Measurements from ENCODE around the gene SPARCL1.
"Not testable (repeated sequence)": the region's sequence is repeated elsewhere in the genome, so short reads cannot be mapped to it uniquely, and the experiment has no call there.

SPARCL1 gene, protein sequence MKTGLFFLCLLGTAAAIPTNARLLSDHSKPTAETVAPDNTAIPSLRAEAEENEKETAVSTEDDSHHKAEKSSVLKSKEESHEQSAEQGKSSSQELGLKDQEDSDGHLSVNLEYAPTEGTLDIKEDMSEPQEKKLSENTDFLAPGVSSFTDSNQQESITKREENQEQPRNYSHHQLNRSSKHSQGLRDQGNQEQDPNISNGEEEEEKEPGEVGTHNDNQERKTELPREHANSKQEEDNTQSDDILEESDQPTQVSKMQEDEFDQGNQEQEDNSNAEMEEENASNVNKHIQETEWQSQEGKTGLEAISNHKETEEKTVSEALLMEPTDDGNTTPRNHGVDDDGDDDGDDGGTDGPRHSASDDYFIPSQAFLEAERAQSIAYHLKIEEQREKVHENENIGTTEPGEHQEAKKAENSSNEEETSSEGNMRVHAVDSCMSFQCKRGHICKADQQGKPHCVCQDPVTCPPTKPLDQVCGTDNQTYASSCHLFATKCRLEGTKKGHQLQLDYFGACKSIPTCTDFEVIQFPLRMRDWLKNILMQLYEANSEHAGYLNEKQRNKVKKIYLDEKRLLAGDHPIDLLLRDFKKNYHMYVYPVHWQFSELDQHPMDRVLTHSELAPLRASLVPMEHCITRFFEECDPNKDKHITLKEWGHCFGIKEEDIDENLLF

DNA sequence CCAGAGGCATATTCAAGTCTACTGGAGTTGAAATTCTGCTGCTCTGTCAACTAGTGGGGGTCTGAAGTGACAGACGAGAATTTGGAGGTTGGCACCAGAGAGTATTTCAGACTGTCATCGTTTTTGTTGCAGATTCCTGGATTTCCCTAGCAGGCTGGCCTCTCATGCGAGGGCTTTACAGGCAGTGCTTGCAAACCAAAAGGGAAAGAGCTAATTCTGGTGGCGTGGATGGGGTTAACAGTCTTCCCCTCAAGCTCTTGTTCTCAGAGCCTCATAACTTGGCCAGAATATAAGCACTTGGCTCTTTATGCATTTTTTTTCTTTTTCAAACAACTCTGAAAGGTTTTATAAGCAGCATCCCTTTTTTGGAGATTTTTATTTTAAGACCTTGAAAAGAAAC lies at the start of gene SPARCL1:
TSS of gene SPARCL1 (minus strand) at position 190 of the 400 bp plus-strand sequence. CDS start 29,802 bp downstream, outside the sequence.
- DNase-seq (ENCODE audit: low read depth in 2 of 2, low spot score in 1 of 2): no peak

DNA sequence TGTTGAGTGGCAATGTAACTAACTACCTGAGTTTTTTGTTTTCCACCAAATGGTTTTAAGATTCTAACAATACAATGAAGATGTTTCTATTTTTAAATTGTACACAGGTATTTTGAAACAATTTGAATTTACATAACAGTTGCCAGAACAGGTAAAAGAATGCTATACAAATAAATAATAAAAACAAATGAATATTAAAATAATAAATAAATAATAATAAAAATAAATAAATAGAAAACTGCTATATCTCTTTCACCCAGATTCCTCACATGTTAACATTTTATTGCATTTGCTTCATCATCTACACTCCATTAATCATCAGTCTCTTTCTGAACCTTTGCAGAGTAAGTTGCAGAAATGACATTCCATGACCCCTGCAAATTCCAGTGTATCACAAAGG lies 46.8 kb upstream of the SPARCL1 start:
- DNase-seq (ENCODE audit: low read depth in 2 of 2, low spot score in 1 of 2): no peak

DNA sequence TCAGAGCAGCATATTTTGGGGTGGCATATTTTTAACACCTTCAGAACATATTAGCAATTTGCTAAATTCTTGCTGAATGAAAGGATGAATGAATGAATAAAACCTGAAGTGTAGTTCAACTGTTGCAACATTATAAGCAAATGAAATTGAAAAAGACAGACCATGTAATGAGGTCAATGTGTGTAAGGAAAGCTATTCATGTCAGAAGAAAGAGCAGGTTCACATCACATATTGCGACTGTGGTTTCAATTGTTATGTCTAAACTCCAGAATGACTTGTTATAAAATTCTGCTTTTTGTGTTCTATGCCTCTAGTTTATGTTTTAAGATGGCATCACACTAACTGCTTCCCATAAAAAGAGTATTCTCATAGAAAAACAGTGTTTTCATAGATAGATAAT lies 46.2 kb upstream of the SPARCL1 start:
- no peak for DNase-seq (ENCODE audit: low read depth in 2 of 2, low spot score in 1 of 2)

DNA sequence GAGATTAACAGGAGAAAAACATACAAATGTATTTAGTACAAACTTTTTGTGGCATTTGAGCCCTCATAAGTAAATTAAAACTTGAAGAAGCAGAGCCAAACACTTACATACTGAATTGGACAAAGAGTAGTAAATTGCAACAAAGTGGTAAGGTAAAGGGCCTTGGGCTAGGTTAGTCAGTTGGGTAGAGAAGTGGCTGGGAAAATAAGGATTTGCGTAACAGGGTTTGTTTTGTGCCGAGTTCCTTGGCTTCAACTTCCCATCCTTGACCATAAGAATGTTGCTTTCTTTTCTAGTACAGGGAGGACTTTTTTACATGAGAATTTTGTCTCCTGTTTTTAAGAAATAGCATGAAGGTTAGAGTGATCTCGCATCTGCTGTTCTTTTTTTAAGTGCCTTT lies 45.8 kb upstream of the SPARCL1 start:
- no peak for DNase-seq (ENCODE audit: low read depth in 2 of 2, low spot score in 1 of 2)

DNA sequence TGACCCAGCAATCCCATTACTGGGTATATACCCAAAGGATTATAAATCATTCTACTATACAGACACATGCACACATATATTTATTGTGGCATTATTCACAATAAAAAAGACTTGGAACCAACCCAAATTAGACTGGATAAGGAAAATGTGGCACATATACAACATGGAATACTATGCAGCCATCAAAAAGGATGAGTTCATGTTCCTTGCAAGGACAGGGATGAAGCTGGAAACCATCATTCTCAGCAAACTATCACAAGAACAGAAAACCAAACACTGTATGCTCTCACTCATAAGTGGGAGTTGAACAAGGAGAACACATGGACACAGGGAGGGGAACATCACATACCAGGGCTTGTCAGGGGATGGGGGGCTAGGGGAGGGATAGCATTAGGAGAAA lies 45.2 kb upstream of the SPARCL1 start:
- DNase-seq (ENCODE audit: low read depth in 2 of 2, low spot score in 1 of 2): not testable (repeated sequence)

DNA sequence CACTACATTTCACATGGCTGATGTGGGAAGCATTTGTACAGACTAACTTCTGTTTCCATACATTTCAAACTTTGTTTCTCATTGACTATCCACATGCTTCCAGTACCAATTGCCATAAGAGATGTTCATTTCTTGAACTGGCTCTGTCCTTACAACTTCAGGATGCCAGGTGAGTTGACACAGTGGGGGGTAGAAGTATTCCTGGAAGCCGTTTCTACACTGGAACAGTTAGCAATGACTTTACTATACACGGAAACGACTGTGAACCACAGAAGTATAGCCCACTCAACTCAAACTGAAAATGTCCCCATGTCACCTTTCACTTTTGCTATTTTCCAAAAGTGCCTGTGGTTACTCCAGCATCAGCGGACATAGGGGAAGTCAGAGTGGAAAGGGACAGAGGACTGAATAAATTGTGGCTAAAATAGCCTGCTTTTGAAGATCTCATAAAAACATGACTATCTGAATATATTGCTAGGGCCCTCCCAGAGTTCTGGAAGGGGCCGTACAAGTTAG lies 41.2 kb upstream of the SPARCL1 start:
- no peak for DNase-seq (ENCODE audit: low read depth in 2 of 2, low spot score in 1 of 2)

DNA sequence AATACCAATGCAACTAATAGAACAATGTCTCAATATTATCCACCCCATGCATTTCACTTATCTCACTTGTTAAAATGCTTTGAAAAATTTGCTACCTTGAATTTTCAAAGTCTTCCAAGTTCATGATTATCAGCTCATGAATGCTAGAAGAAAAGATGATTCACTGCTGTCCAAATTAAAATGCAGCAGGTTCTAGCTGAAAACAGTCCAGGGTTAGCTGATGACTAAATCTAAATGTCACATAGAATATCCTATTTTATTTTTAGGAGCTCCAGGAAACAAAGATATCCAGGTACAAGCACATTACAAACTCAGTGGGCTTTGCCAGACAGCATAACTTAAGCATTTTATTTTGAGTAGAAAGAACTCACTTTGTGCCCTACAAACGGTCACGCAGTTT lies 38.0 kb upstream of the SPARCL1 start:
- no peak for DNase-seq (ENCODE audit: low read depth in 2 of 2, low spot score in 1 of 2)

DNA sequence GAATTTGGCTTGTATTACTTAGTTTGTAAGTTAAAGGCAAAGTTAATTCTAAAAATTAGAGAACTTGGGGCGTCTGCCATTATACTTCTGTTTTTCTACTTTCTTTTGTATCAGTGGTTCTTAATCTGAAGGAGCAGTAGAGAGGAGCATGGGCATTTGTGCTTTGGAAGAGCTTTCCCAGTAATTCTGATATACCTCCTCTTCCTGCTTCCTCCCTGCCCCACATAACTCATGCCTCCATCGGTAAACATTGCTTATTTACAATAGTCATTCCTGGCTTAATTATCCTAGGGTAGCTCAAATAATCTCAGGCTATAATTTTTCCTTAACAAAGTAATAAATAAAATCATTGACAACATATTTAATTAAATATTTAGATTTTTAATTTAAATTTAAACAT lies 37.1 kb upstream of the SPARCL1 start:
- DNase-seq (ENCODE audit: low read depth in 2 of 2, low spot score in 1 of 2): no peak

DNA sequence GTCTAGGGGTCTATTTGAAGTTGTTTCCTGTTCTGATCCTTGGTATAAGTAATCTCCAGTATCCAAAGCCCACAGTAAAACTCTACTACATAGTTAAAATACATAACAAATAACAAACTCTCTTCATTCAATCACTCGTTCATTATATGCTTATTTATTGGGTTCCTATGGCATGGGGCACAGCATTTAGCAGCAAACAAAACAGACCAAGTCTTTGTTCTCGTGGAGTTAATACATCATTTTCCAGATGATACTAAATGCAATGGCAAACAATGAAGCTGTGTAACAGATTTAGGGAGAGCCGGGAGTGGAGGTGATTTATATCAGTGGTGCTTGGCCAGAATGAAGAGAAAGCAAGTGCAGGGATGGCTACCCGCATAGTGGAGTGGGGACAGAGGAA lies 36.6 kb upstream of the SPARCL1 start:
- no peak for DNase-seq (ENCODE audit: low read depth in 2 of 2, low spot score in 1 of 2)

DNA sequence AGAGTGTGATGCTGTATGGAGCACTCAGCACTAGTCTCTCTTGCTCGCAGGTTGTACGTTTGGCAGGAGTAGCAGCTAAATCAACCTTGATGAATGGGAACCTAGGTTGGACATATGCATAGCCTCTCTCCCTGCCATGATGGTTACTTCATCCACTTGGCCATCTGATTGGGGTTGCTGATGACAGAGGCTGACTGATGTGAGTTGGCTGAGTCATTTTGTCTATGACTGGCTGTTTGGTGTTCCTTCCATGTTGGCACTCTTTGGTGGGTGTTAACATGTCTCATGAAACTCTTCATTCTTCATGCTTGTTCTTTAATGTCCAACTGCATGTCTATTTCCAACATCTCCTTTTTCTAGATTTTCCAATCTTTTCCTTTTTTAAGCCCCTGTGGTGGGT lies 31.6 kb upstream of the SPARCL1 start:
- no peak for DNase-seq (ENCODE audit: low read depth in 2 of 2, low spot score in 1 of 2)

DNA sequence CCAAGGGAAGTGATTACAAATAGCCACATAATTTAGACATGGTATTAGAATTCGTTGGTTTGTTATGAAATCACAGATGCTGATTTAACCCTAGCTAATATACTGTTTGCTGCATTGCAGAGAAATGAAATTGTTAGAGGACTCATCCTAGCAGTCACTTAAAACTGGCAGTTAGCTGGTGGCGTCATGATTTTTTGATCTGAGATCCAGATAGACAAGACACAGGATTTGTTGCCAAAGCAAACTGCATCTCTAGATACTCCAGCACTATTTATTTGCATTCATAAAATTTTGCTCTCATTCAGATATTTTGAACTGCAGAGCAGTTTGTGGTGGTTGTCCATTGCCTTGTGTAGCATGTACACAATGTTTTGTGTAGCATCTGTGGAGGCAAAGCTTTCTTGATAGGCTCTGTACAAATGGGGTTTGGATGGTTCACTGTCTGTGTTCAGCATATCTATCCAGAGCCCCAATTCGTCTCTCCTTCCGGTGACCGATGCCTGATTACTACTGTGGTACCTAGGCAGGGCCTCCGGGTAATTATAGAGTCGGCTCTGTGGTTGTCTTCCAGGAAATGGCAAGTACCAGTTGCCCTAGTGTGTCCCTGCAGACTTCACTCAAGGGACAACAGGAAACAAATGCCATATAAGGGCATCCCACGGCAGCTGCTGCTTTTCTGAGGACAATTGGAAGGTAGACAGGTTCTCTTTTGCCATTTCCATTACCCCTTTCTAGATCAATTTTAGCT lies 30.1 kb upstream of the SPARCL1 start:
- DNase-seq (ENCODE audit: low read depth in 2 of 2, low spot score in 1 of 2): no peak

DNA sequence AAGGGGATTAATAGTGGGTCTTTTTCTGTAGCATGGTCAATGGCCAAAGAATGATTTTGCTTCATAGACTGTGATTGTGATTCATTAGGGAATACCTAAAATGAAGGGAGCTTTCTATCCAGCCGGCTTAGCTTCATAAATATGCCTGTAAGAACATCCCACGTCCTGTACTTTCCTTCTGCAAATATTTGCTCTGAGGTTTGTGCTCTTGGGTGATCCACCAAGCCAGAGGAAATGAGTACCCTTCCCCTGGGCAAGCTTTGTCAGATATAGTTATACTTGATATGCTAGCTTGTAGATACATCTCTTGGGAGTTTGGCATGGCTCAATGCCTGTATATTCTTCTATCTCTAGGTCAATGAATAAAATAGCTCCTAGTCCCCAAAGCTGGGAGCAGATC lies 28.2 kb upstream of the SPARCL1 start:
- DNase-seq (ENCODE audit: low read depth in 2 of 2, low spot score in 1 of 2): no peak

DNA sequence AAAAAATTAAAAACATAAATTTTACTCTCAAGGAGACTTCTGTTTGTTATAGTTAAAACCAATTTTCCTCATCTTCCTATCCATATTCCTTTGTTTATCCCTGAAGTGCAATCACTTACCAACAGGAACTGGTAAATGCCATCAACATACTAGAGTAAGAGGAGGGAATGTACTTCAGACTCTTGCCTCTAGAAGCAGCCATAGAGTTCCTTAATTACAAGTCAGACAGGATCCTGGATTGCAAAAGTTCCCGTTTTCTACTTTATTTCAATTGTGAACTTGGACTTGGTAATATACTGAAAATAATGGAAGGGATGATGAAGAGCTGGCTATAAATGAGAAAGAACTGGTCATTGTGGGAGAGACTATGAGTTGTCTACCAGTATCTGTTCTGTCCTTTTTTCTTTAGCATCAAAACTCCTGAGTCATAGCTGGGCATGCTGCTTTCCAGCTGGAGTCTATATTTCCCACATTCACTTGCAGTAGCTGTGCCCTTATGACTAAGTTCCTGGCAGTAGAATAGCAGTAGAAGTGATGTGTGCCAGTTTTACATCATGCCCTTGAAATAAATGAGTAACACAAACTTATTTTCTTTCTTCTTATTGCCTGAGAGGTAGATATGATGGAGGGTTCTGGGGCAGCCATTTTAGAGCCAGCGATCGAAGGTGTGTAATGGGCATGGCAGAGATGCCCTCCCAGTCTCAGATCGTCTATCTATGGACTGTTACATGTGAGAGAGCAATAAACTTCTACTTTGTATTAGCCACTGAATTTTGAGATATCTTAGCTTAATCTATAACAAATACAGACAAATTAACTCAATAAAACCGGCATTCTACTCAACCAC lies 26.8 kb upstream of the SPARCL1 start:
- DNase-seq (ENCODE audit: low read depth in 2 of 2, low spot score in 1 of 2): no peak

DNA sequence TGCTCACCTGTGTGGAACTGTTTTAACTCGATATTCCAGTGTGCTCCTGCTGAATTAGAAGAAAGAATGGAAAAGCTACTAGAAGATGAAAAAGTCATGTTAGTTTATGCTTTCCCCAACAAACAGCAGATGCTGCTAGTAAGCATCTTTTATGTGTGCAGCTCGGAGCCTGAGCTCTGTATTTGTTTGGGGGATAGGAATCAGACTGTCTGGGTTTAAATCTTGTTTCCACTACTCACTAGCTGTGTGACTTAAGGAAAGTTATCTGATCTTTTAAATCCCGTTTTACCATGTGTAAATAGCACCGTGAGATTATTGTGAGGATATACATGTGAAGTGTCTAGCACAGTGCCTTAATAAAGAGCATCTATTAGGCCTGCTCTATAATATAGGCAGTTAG lies 24.0 kb upstream of the SPARCL1 start:
- no peak for DNase-seq (ENCODE audit: low read depth in 2 of 2, low spot score in 1 of 2)

DNA sequence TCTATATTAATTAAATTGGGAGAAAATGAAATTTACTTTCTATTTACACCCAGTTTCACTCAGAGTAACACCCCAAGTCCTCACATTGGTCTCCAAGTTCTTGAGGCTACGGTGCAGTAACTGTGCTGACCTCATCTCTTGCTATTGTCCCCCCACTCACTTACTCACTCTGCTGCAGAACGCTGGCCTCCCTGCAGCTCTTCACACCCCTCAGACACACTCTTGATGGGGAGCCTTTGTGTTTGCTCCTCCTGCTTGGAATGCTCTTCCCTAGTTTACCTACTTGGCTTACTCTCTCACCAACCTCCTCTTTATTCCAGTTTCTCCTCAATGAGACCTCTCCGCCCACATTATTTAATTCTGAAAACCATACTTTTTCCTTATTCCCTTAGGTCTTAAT lies 22.2 kb upstream of the SPARCL1 start:
- no peak for DNase-seq (ENCODE audit: low read depth in 2 of 2, low spot score in 1 of 2)

DNA sequence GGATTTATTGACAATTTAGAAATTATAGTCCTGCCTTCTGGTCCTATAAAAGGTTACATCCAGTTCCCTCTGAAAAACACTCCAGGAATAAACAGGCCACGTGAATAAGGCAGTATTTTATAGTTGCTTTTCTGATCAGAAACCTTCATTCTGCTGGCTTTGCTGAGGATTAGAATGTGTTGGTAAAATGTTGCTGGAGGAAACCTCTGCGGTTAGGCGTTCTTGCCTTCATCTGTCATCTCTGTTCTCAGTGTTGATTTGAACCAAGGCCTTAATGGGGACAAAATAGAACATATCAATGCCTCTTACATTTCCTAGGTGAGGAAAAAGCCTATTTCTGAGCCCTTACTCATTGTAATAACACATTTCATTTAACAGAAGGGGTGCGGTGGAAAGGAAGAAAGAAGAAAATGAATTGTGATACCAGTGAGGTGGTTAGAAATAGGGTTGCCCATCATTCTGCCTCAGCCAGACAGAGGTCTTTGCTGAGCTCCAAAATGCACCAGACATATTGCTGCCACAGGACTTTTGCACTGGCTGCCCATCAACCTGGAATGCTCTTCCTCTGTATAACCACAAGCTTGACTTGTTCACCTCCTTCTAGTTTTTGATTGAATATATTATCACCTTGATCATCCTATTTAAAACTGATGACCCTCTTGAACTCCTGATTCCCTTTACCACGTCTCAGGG lies 18.0 kb upstream of the SPARCL1 start:
- DNase-seq (ENCODE audit: low read depth in 2 of 2, low spot score in 1 of 2): no peak

DNA sequence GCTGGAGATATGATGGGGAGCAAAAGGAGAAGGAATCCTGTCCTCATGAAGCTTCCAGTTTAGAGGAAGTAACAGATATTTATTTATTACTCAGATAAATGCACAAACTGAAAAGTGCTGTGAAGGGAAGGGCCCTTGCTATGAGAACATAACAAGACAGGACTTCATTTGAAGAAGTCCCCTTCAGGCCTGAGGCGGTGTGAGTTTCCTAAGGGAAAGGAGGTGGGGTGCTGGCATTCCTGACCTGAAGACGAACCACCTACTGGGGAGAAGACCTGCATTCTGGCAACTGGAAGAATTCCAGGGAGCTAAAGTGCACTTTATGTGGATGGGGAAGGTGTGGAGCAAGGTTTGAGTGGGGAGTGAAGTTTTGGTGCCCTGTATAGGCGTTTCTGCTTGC lies 15.9 kb upstream of the SPARCL1 start:
- DNase-seq (ENCODE audit: low read depth in 2 of 2, low spot score in 1 of 2): no peak

DNA sequence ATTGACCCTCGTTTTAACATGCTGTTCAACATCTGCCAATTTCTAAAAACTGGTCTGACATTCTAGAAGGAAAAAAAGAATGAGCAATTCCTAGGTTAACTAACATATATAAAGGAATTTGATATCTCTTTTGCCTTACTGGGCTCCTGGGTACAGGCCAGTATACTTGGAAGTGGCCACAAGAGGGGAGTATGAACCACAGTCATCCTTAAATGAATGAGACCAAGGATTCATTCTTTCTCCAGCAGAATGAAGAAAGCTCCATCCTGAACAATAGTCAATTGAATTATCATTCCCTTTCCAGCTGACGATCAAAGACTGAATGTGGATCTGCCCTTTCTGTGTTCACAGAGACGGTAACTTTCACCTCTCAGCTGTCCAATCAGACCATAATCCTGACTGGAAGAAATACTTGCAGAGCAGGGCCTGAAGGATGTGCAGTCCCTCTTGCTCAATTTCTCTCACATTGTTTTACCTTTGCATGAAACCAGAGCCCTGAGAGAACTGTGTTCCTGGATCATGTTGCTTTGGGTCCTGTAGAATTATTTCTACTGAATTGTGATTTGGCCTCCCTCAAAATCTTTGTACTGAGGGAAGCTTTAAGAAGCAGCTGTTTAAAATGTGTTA lies 14.8 kb upstream of the SPARCL1 start:
- no peak for DNase-seq (ENCODE audit: low read depth in 2 of 2, low spot score in 1 of 2)

DNA sequence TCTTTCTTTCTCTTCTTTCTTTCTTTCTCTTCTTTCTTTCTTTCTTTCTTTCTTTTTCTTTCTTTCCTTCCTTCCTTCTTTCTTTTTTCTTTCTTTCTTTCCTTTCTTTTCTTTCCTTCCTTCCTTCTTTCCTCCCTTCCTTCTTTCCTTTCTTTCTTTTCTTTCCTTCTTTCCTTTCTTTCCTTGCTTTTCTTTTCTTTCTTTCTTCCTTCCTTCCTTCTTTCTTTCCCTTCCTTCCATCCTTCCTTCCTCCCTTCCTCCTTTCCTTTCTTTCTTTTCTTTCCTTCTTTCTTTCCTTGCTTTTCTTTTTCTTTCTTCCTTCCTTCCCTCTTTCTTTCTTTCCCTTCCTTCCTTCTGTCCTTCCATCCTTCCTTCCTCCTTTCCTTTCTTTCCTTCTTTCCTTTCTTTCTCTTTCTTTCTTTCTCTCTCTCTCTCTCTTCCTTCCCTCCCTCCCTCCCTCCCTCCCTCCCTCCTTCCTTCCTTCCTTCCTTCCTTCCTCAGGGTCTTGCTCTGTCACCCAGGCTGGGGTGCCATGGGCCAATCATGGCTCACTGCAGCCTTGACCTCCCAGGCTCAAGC lies 13.6 kb upstream of the SPARCL1 start:
- no peak for DNase-seq (ENCODE audit: low read depth in 2 of 2, low spot score in 1 of 2)

All from stimulated activated CD8-positive, alpha-beta memory T cell treated with anti-CD3 and anti-CD28 coated beads, Interleukin-4, amount 100 ng/mL, for 1 hour (primary cell).